ENCODE measurements around the gene SWI5. TPM values are rescaled to one million over a fixed set of nuclear protein-coding genes. Genes with fewer than 3 reads are reported as not detected.
"Not testable (repeated sequence)": the region's sequence is repeated elsewhere in the genome, so short reads cannot be mapped to it uniquely, and the experiment has no call there.

Gene SWI5
- total RNA-seq, result 24.1 to 26.0 TPM (median 24.3 TPM) in 3 replicates

- Mint-ChIP-seq H3K4me1 (peaks cover 47% of the 10 kb centered on the region), H3K27ac (peak within 1 kb of the TSS; percentile 96), H3K4me3 (peak within 1 kb of the TSS; percentile 94), H3K27me3 (ENCODE audit: low read depth) (no peaks in the 10 kb centered on the region), H3K9me3 (no peaks in the 10 kb centered on the region), H3K36me3 (peaks cover 7% of the 10 kb centered on the region)
- peak; percentile 100 for DNase-seq (ENCODE audit: low spot score in 2 of 2, unreplicated experiment in 2 of 2)
- no peak for TF ChIP-seq CTCF (IDR thresholded peaks at IDR 0.05; ENCODE audit: unreplicated experiment)
These were observed at the start of gene SWI5 for GRCh38 chr9:128276008-128276573. SWI5 (plus strand) TSS chr9:128276276.

DNA sequence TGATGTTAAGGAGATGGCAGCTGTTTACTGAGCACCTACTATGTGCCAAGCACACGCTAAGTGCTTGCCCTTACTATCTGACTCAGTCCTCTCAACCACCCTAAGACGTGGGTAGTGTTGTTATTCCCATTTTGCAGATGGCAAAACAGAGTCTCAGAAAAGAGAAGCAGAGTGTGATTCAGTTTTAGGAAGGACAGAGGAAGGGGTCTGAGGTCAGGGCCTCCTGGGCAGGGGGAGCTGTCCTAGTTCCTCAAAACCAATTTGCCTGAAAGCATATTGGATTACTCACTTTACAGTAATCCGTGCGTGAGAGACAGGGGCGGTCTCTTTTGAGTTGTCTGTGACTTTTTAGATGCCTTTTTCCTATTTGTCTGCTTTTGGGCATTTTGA lies 49.7 kb upstream of the SWI5 start:
- Mint-ChIP-seq H3K27ac (no peak overlapping the region), H3K4me1 (no peaks in the 10 kb centered on the region), H3K4me3 (no peak overlapping the region), H3K36me3 (peaks cover 10% of the 10 kb centered on the region), H3K27me3 (ENCODE audit: low read depth) (no peaks in the 10 kb centered on the region), H3K9me3 (no peaks in the 10 kb centered on the region)
- no peak for TF ChIP-seq CTCF (IDR thresholded peaks at IDR 0.05; ENCODE audit: unreplicated experiment)
- DNase-seq (ENCODE audit: low spot score in 2 of 2, unreplicated experiment in 2 of 2), result no peak

- H3K4me1 Mint-ChIP-seq; H3K27me3 Mint-ChIP-seq (ENCODE audit: low read depth); H3K36me3 Mint-ChIP-seq; H3K4me3 Mint-ChIP-seq; H3K9me3 Mint-ChIP-seq; DNase-seq (ENCODE audit: low spot score in 2 of 2, unreplicated experiment in 2 of 2); H3K27ac Mint-ChIP-seq: not testable (repeated sequence)
These were observed 45.2 kb upstream of the SWI5 start for GRCh38 chr9:128230897-128231296.

DNA sequence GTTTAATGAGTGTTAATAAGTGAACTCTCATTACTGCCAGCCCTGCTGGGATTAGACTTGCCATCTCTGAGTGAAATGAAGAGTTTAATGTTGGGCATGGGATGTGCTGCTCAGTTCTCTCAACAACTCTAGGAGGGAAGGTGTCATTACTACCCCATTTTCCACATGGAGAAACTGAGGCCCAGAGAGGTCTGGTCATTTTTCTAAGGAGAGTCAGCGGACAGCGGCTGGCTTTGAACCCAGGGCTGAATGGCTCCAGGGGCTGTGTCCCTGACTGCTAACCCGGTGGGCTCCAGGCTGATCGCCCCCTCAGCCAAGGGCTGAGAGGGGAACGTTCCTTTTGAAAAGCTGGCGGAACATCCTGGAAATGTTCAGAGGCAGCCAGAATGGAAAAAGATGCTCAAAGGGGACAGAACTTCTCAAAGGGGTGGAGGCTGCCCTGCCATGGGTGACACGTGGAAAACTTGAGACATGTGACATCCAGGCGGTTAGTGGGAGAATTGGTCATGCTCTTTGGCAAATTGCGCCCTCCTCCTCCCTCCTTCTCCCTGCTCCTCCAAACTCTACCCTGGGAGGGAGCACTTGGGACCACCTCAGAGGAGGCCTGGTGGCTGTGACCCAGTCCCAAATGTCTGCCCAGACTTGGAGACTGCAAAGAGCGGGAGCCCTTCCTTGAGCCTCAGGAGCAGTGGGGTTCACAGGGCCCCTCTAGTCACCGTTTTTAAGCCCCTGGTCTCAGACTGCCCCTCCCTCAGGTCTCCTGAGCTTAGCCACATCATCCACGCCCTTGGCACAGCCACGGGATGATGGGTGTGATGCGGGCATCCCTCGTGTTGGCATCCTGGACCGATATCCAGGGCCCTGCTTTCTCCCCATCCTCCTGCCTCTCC lies 44.2 kb upstream of the SWI5 start:
- H3K27me3 Mint-ChIP-seq (ENCODE audit: low read depth), result no peaks in the 10 kb centered on the region

GRCh38 chr9:128232528-128233428 lies 43.3 kb upstream of the SWI5 start:
- DNase-seq (ENCODE audit: low spot score in 2 of 2, unreplicated experiment in 2 of 2), result no peak
- Mint-ChIP-seq H3K36me3 (peaks cover 5% of the 10 kb centered on the region), H3K27ac (no peak overlapping the region), H3K4me1 (no peaks in the 10 kb centered on the region), H3K4me3 (no peak overlapping the region), H3K9me3 (no peaks in the 10 kb centered on the region), H3K27me3 (ENCODE audit: low read depth) (no peaks in the 10 kb centered on the region)
- TF ChIP-seq CTCF (IDR thresholded peaks at IDR 0.05; ENCODE audit: unreplicated experiment), result no peak

More for the DNA sequence above, 44.2 kb upstream of the SWI5 start:
- TF ChIP-seq CTCF (IDR thresholded peaks at IDR 0.05; ENCODE audit: unreplicated experiment), result no peak
- DNase-seq (ENCODE audit: low spot score in 2 of 2, unreplicated experiment in 2 of 2), result no peak
- no peak overlapping the region for H3K27ac Mint-ChIP-seq
- H3K36me3 Mint-ChIP-seq, result peaks cover 8% of the 10 kb centered on the region
- no peaks in the 10 kb centered on the region for H3K4me1 Mint-ChIP-seq
- H3K9me3 Mint-ChIP-seq, result no peaks in the 10 kb centered on the region
- no peak overlapping the region for H3K4me3 Mint-ChIP-seq
